ENCODE results near the gene MDH1B.

The MDH1B gene

GRCh38 chr2:206693399-206694137 is 71.6 kb downstream of the MDH1B start:
- DNase-seq, result no peak

DNA sequence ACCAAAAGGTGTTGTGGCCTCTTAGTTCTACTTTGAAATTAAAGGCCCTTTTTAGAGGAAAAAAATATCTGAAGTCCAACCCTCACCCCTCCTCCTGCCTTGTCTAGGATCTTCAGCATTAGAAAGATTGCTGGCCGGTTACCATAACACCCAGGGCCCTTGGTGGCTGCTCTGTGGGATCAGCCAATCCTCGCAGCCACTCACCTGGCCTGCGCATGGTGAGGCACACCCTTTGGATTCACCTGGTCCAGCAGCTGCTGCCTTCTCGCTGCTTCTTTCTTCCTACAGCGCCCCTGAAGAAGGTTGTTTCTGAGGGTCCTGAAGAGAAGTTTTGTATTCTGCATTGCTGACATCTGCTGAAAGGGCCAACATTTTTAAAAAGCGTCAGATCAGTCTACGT is 72.2 kb downstream of the MDH1B start:
- DNase-seq, result no peak

DNA sequence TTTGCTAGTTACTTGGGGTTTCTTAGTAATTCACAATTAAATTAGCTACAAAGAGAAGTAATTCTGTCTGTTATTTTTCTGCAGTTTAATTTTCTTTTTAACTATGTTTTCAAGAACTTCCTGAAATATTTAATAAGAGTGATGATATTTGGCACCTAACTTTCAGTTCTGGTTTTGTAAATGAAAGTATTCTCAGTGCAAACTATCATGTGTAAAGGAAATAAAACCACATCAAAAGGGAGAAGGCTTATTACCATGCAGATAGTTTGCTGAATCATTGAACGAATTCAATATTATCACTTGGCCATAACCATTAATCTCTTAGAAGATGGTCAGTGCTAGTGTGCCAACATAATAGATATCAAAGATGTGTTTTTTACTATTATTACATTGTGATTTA is 76.1 kb downstream of the MDH1B start:
- DNase-seq, result no peak

- DNase-seq, result no peak
Observed at GRCh38 chr2:206688453-206688852, 76.7 kb downstream of the MDH1B start.

Data from cortex of kidney (tissue), 1 donor.